Measurements from ENCODE around the gene PLEKHG5. TPM values are rescaled to one million over a fixed set of nuclear protein-coding genes. Genes with fewer than 3 reads are reported as not detected.
"Not testable (repeated sequence)": the region's sequence is repeated elsewhere in the genome, so short reads cannot be mapped to it uniquely, and the experiment has no call there.

PLEKHG5 gene
- total RNA-seq, 1 experiment from 2014 or later, result 1.2 TPM

DNA sequence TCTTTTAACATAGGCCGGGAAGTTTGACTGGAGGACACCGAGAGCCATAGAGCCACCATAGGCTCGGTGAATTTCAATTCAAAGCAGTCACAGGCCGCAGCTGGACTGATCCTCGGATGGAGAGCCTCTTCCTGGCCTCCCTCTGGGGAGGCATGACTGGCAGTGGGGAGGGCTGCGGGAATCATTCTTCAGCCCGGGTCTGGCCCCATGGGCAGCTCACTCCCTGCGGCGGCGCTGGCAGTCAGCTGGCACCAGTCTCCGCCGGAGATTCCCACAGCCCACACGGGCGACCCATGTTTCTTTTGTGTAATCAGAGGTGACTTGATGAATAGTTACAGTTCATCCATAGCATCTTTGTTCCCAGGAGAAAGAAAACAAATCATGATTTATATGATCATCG is 56.3 kb downstream of the PLEKHG5 start:
- Histone ChIP-seq H3K36me3 (no peaks in the 10 kb centered on the region), H3K4me3 (no peak overlapping the region), H3K27me3 (no peaks in the 10 kb centered on the region), H3K9me3 (no peaks in the 10 kb centered on the region)
- no peak for DNase-seq

DNA sequence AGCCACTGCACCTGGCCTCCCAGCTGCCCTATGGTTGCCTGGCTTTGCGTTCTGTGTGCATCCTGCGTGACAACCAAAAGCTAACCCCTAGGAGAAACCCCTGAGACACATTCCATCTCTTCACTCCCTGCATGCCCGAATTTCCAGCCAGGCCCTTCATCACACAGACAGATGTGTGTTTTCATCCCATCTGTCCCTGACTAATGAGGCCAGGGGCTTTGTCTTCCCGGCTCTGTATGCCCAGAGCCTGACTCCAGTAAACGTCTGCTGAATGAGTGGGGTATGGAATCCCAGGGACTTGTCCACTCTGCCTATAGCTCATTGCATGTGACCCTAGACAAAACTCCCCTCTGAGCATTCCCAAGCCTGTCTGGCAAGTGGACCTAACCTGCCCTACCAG is 57.3 kb downstream of the PLEKHG5 start:
- no peak for DNase-seq
- no peaks in the 10 kb centered on the region for H3K27me3 ChIP-seq
- H3K4me3 ChIP-seq, result no peak overlapping the region
- H3K36me3 ChIP-seq, result no peaks in the 10 kb centered on the region
- H3K9me3 ChIP-seq, result no peaks in the 10 kb centered on the region

- not testable (repeated sequence) for H3K36me3 ChIP-seq, H3K4me3 ChIP-seq, H3K27me3 ChIP-seq
Measured at GRCh38 chr1:6431645-6432579, 59.6 kb downstream of the PLEKHG5 start.

GRCh38 chr1:6429660-6430411 is 61.6 kb downstream of the PLEKHG5 start:
- DNase-seq, H3K36me3 ChIP-seq, H3K4me3 ChIP-seq, H3K27me3 ChIP-seq, H3K9me3 ChIP-seq: not testable (repeated sequence)

More at GRCh38 chr1:6431645-6432579, 59.6 kb downstream of the PLEKHG5 start:
- H3K9me3 ChIP-seq, DNase-seq: not testable (repeated sequence)

- H3K36me3 ChIP-seq, H3K4me3 ChIP-seq, H3K27me3 ChIP-seq, DNase-seq, H3K9me3 ChIP-seq: not testable (repeated sequence)
Measured at GRCh38 chr1:6428453-6428852, 63.0 kb downstream of the PLEKHG5 start.

- DNase-seq, result no peak
- peaks cover 6% of the 10 kb centered on the region for H3K27me3 ChIP-seq
Measured at GRCh38 chr1:6427441-6428390, 63.8 kb downstream of the PLEKHG5 start.

GRCh38 chr1:6426972-6427350 is 64.5 kb downstream of the PLEKHG5 start:
- Histone ChIP-seq H3K27me3 (peaks cover 6% of the 10 kb centered on the region), H3K36me3 (no peaks in the 10 kb centered on the region), H3K9me3 (no peaks in the 10 kb centered on the region), H3K4me3 (no peak overlapping the region)
- no peak for DNase-seq

More at GRCh38 chr1:6427441-6428390, 63.8 kb downstream of the PLEKHG5 start:
- no peaks in the 10 kb centered on the region for H3K9me3 ChIP-seq
- H3K4me3 ChIP-seq, result no peak overlapping the region
- no peaks in the 10 kb centered on the region for H3K36me3 ChIP-seq

GRCh38 chr1:6426277-6426971 is 65.0 kb downstream of the PLEKHG5 start:
- Histone ChIP-seq H3K4me3 (no peak overlapping the region), H3K9me3 (no peaks in the 10 kb centered on the region), H3K27me3 (peaks cover 6% of the 10 kb centered on the region), H3K36me3 (no peaks in the 10 kb centered on the region)
- no peak for DNase-seq

- no peaks in the 10 kb centered on the region for H3K36me3 ChIP-seq
- H3K4me3 ChIP-seq, result no peak overlapping the region
- H3K9me3 ChIP-seq, result no peaks in the 10 kb centered on the region
- H3K27me3 ChIP-seq, result peaks cover 6% of the 10 kb centered on the region
- no peak for DNase-seq
Measured at GRCh38 chr1:6425658-6426057, 65.8 kb downstream of the PLEKHG5 start.

GRCh38 chr1:6424619-6425593 is 66.6 kb downstream of the PLEKHG5 start, which contains the start of gene ESPN:
TSS of gene ESPN (plus strand) at chr1:6424776. CDS start at chr1:6424956, 180 bp downstream.
- no peak for DNase-seq
- H3K27me3 ChIP-seq, result peaks cover 6% of the 10 kb centered on the region
- H3K36me3 ChIP-seq, result no peaks in the 10 kb centered on the region
- no peak within 1 kb of the TSS for H3K4me3 ChIP-seq
- no peaks in the 10 kb centered on the region for H3K9me3 ChIP-seq

- DNase-seq, result no peak
Measured at GRCh38 chr1:6424000-6424565, 67.4 kb downstream of the PLEKHG5 start.

GRCh38 chr1:6423321-6423999 is 68.0 kb downstream of the PLEKHG5 start:
- Histone ChIP-seq H3K9me3 (no peaks in the 10 kb centered on the region), H3K36me3 (no peaks in the 10 kb centered on the region), H3K27me3 (peaks cover 6% of the 10 kb centered on the region), H3K4me3 (no peak overlapping the region)
- DNase-seq, result peak; percentile 82

More at GRCh38 chr1:6424000-6424565, 67.4 kb downstream of the PLEKHG5 start:
- H3K36me3 ChIP-seq, result no peaks in the 10 kb centered on the region
- H3K4me3 ChIP-seq, result no peak overlapping the region
- H3K27me3 ChIP-seq, result peaks cover 6% of the 10 kb centered on the region
- no peaks in the 10 kb centered on the region for H3K9me3 ChIP-seq

DNA sequence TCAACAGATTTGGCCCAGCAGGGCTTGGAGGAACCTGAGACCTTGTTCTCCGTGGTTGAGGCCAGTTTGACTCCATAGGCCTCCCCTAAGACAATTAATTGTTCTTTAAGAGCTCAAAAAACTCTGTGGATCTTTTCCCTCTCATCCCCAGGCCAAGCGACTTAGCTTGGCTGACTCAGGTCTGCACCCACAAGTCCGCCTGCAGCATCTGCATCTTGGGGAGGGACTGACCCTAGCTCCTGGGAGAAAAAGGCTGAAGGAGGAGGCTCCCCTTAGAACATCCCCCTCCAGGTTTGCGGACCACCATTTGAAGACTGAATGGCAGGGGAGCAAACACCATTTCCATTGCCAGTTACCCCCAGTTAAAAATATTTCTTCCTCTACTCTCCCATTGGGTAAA is 70.2 kb downstream of the PLEKHG5 start:
- Histone ChIP-seq H3K4me3 (no peak overlapping the region), H3K36me3 (no peaks in the 10 kb centered on the region), H3K27me3 (peaks cover 6% of the 10 kb centered on the region), H3K9me3 (no peaks in the 10 kb centered on the region)
- DNase-seq, result no peak

DNA sequence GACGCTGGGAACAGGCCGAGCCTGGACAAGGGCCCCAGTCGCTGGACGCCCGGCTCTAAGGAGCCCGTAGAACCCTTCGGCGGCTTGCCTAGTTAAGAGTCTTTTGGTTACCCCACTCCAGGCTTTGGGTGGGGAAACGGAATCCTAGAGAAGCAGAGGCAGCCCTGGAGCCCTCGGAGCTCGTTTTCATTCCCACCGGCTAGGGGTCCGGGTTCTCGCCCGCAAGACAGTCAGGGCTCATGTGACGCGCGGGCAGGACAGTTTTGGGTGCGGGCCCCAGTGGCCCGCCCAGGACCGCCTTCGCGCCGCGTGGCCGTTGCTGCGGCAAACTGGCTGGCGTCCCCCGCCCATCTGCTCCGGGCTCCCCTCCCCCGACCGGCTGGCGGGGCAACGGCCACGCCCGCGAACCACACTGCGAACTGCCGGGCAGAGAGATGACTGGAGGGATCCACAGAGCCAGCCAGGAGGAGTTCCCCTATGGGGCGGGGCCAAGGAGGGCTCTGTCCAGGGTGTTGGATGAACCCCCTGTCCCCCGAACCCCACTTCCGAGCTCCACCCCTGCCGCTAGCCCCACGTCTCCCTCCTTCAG is 70.9 kb downstream of the PLEKHG5 start:
- DNase-seq, result no peak
- no peaks in the 10 kb centered on the region for H3K9me3 ChIP-seq
- peaks cover 6% of the 10 kb centered on the region for H3K27me3 ChIP-seq
- H3K4me3 ChIP-seq, result no peak overlapping the region
- no peaks in the 10 kb centered on the region for H3K36me3 ChIP-seq

Data from MG63 (cell line).